ENCODE results near the gene FN3K.

FN3K gene

DNA sequence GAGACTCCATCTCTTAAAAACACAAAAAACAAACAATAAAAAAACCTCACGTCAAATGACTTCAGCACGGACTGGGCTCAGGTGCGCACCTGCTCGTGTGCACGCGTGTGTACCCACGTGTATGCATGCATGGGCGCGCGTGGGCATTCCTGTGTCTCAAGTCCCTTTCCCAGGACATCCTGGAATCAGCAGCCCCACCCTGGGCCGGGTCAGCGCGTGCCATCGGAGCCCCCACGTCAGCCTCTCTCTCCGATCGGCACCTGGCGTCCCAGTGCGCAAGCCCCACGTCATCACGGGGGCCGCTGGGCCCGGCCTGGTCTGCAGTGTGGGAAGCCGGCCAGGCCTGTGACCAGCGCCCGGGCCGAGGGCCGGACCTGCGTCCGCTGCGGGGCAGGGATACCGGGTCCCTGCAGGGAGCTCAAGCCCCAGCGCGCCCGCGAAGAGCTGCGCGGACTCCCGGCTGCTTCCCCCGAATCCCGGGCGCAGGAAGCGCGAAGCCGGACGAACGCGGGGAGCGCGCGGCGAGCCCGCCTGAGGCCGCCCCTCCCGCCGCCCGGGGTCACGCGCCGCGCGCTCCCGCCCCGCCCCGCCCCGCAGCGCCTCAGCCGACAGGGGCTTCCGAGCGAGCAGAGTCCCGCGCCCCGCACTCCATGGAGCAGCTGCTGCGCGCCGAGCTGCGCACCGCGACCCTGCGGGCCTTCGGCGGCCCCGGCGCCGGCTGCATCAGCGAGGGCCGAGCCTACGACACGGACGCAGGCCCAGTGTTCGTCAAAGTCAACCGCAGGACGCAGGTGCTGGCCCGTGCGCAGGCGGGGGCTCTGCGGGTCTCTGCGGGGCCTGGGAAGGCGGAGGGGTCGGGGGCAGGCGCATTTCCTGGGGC lies at the start of gene FN3K:
Gene FN3K, plus strand, starts transcription at position 629 of the 880 bp plus-strand sequence. Its CDS starts 22 bp downstream, at position 651.
- peak within 1 kb of the TSS; percentile 75 to 79 for H3K9ac ChIP-seq (ENCODE audit: low read length in 2 of 2)
- H3K36me3 ChIP-seq (ENCODE audit: control insufficient read depth in 2 of 2, insufficient read depth in 2 of 2, low read length in 2 of 2) = peaks cover 4 to 13% of the 10 kb centered on the region in 2 donors
- peak within 1 kb of the TSS; percentile 84 to 85 for H3K4me3 ChIP-seq (ENCODE audit: low read length in 2 of 2)
- no peaks in the 10 kb centered on the region for H3K9me3 ChIP-seq (ENCODE audit: control insufficient read depth in 2 of 2, low read length in 2 of 2)
- H3K27me3 ChIP-seq (ENCODE audit: control insufficient read depth in 1 of 2, insufficient read depth in 2 of 2, low read length in 2 of 2) = no peaks in the 10 kb centered on the region
- H3K4me1 ChIP-seq (ENCODE audit: control insufficient read depth, insufficient read depth, low read length) = peaks cover 14% of the 10 kb centered on the region
- peak within 1 kb of the TSS; percentile 67 for H3K27ac ChIP-seq (ENCODE audit: low read length)

DNA sequence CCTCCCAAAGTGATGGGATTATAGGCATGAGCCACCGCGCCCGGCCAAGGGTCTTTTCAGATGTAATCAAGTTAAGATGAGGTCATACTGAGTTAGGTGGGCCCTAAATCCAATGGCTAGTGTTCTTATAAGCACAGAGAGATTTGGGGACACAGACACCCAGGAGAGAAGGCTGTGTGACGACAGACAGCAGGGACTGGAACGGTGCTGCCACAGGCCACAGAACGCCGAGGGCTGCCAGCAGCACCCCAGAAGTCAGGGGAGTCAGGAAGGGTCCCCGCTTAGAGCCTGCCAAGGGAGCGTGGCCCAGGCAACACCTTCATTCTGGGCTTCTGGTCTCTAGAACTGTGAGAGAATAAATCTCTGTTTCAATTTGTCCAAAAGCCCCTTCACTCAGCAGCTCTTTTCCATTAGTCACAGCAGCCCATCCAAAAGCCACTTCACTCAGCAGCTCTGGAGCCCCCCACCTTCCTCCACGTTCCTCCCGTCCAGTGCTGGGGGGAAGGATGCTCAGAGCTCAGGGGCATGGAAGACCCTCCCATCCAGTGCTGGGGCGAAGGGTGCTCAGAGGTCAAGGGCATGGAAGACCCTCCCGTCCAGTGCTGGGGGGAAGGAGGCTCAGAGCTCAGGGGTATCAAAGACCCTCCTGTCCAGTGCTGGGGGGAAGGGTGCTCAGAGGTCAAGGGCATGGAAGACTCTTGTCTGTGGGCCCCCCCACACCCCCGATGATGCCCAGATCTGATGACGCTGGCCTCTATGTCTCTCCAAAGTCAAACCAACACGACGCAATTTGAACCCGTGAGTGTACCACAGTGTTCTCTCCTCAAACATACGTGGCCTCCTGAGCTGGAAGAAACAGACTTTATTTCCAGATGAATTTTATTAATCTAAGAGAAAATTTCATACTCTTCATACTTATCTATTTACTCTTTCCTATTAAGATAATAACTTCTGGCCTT lies 48.8 kb upstream of the FN3K start:
- H3K27ac ChIP-seq (ENCODE audit: low read length) = no peak overlapping the region
- H3K4me3 ChIP-seq (ENCODE audit: low read length in 2 of 2) = no peak overlapping the region
- no peak overlapping the region for H3K9ac ChIP-seq (ENCODE audit: low read length in 2 of 2)
- no peaks in the 10 kb centered on the region for H3K4me1 ChIP-seq (ENCODE audit: control insufficient read depth, insufficient read depth, low read length)
- no peaks in the 10 kb centered on the region for H3K9me3 ChIP-seq (ENCODE audit: control insufficient read depth in 2 of 2, low read length in 2 of 2)
- H3K27me3 ChIP-seq (ENCODE audit: control insufficient read depth in 1 of 2, insufficient read depth in 2 of 2, low read length in 2 of 2) = no peaks in the 10 kb centered on the region
- H3K36me3 ChIP-seq (ENCODE audit: control insufficient read depth in 2 of 2, insufficient read depth in 2 of 2, low read length in 2 of 2) = peaks cover 2 to 4% of the 10 kb centered on the region in 2 donors

DNA sequence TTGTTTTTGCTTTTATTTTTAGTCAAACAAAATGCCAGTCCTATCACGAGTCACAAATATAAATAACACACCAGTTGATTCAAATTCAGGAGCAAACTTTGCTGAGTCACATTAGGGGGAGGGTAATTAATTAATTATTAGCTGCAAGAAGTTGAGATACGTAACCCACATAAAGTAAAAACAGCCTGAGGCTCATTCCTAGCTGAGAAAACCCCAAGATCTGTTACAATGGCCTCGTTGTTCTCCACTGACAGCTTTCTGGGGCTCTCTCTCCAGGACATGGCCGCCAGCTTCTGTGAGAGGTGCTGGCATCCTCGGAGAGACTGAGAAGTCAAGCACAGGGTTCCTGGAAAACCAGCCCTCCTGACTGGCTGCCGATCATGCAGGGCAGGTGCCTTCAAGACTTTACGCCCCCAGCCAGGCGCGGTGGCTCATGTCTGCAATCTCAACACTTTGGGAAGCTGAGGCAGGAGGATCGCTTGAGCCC lies 48.0 kb upstream of the FN3K start:
- no peaks in the 10 kb centered on the region for H3K9me3 ChIP-seq (ENCODE audit: control insufficient read depth in 2 of 2, low read length in 2 of 2)
- no peak overlapping the region for H3K9ac ChIP-seq (ENCODE audit: low read length in 2 of 2)
- H3K4me3 ChIP-seq (ENCODE audit: low read length in 2 of 2) = no peak overlapping the region
- H3K36me3 ChIP-seq (ENCODE audit: control insufficient read depth in 2 of 2, insufficient read depth in 2 of 2, low read length in 2 of 2) = peaks cover 2 to 4% of the 10 kb centered on the region in 2 donors
- no peaks in the 10 kb centered on the region for H3K27me3 ChIP-seq (ENCODE audit: control insufficient read depth in 1 of 2, insufficient read depth in 2 of 2, low read length in 2 of 2)
- no peak overlapping the region for H3K27ac ChIP-seq (ENCODE audit: low read length)
- H3K4me1 ChIP-seq (ENCODE audit: control insufficient read depth, insufficient read depth, low read length) = no peaks in the 10 kb centered on the region

DNA sequence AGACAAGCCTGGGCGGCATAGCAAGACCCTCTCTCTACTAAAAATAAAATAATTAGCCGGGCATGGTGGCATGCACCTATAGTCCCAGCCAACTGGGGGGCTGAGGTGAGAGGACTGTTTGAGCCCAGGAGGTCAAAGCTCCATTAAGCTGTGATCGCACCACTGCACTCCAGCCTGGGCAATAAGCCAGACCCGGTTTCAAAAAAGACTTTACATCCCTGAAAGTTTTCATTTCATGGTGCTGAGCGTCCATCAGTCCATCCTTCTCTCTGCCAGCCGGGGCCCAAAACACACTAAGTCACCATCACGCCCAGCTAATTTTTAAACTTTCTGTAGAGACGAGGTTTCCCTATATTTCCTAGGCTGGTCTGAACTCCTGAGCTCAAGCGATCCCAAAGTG lies 47.5 kb upstream of the FN3K start:
- Histone ChIP-seq H3K4me1 (ENCODE audit: control insufficient read depth, insufficient read depth, low read length) (no peaks in the 10 kb centered on the region), H3K27me3 (ENCODE audit: control insufficient read depth in 1 of 2, insufficient read depth in 2 of 2, low read length in 2 of 2) (no peaks in the 10 kb centered on the region), H3K9ac (ENCODE audit: low read length in 2 of 2) (no peak overlapping the region), H3K36me3 (ENCODE audit: control insufficient read depth in 2 of 2, insufficient read depth in 2 of 2, low read length in 2 of 2) (peaks cover 2 to 4% of the 10 kb centered on the region in 2 donors), H3K4me3 (ENCODE audit: low read length in 2 of 2) (no peak overlapping the region), H3K9me3 (ENCODE audit: control insufficient read depth in 2 of 2, low read length in 2 of 2) (no peaks in the 10 kb centered on the region), H3K27ac (ENCODE audit: low read length) (no peak overlapping the region)

DNA sequence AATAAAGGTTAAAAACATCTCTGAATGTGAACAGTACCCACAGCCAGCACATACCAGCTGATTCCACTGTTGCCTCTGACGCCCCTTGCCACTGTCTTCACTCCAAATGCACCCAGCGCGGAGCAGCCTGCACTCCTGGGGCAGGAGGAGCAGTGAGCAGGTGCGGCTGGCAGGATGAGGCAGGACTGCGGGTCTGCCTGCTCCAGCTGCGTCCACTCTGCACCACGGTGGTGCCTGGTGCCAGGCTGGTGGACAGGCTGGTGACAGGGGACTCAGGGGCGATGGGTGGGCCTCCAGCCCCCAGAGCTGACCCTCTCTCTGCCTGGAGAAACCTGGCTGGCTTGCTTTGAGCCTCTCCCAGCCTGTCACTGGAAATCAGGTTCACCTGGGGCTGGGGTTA lies 46.3 kb upstream of the FN3K start:
- H3K27ac ChIP-seq (ENCODE audit: low read length) = no peak overlapping the region
- peaks cover 2 to 4% of the 10 kb centered on the region in 2 donors for H3K36me3 ChIP-seq (ENCODE audit: control insufficient read depth in 2 of 2, insufficient read depth in 2 of 2, low read length in 2 of 2)
- H3K9me3 ChIP-seq (ENCODE audit: control insufficient read depth in 2 of 2, low read length in 2 of 2) = peaks cover 0 to under 1% of the 10 kb centered on the region in 2 donors
- H3K4me3 ChIP-seq (ENCODE audit: low read length in 2 of 2) = no peak overlapping the region
- peaks cover 2% of the 10 kb centered on the region for H3K4me1 ChIP-seq (ENCODE audit: control insufficient read depth, insufficient read depth, low read length)
- no peaks in the 10 kb centered on the region for H3K27me3 ChIP-seq (ENCODE audit: control insufficient read depth in 1 of 2, insufficient read depth in 2 of 2, low read length in 2 of 2)
- no peak overlapping the region for H3K9ac ChIP-seq (ENCODE audit: low read length in 2 of 2)

DNA sequence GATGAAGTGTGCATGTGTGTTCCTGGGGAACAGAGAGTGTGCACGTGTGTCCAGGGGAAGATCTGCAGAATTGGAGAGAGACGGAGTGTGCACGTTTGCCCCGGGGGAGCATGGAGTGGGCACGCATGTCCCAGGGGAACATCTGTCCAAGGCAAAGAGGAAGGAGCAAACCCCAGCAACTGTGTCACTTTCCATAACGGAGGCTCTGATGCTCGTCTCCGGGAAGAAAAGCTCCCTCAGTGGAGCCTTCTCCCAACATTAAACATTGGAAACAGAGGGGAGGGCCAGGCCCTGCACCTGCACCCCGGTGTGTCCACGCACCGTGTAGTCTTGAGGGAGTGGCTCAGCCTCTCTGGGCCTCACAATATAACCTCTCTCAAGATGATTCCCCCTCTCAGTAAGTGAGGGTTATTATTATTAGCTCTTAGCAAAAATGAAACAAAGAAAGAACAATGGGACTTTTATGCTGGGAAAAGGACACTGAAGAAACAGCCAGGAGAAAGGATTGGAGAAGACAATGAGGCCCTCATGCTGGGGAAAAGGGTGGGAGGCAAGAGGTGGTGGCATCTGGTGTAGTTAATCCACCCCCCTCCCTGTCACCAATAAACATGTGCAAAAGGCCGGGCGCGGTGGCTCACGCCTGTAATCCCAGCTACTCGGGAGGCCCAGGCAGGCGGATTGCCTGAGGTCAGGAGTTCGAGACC lies 44.5 kb upstream of the FN3K start:
- Histone ChIP-seq H3K27ac (ENCODE audit: low read length) (no peak overlapping the region), H3K36me3 (ENCODE audit: control insufficient read depth in 2 of 2, insufficient read depth in 2 of 2, low read length in 2 of 2) (peaks cover 0 to 2% of the 10 kb centered on the region in 2 donors), H3K9me3 (ENCODE audit: control insufficient read depth in 2 of 2, low read length in 2 of 2) (peaks cover 0 to 4% of the 10 kb centered on the region in 2 donors), H3K4me1 (ENCODE audit: control insufficient read depth, insufficient read depth, low read length) (peaks cover 2% of the 10 kb centered on the region), H3K9ac (ENCODE audit: low read length in 2 of 2) (no peak overlapping the region), H3K27me3 (ENCODE audit: control insufficient read depth in 1 of 2, insufficient read depth in 2 of 2, low read length in 2 of 2) (no peaks in the 10 kb centered on the region), H3K4me3 (ENCODE audit: low read length in 2 of 2) (no peak overlapping the region)

DNA sequence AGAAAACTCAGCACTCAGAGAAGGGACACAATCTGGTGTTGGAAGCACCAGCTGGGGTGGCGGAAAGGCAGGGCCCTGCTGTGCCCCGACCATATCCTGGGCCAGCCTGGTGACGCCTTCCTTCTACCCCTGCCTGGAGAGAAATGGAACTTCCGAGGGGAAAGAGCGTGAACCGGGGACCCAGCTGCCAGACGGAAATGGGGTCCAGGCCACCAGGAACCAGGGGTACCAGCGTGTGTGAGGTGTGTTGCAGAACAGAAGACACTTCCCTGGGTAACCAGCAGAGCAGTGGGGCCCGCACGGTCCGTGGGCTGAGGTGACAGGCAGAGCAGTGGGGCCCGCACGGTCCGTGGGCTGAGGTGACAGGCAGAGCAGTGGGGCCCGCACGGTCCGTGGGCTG lies 43.7 kb upstream of the FN3K start:
- H3K36me3 ChIP-seq (ENCODE audit: control insufficient read depth in 2 of 2, insufficient read depth in 2 of 2, low read length in 2 of 2) = peaks cover 0 to 2% of the 10 kb centered on the region in 2 donors
- H3K27me3 ChIP-seq (ENCODE audit: control insufficient read depth in 1 of 2, insufficient read depth in 2 of 2, low read length in 2 of 2) = no peaks in the 10 kb centered on the region
- H3K9ac ChIP-seq (ENCODE audit: low read length in 2 of 2) = no peak overlapping the region
- no peak overlapping the region for H3K27ac ChIP-seq (ENCODE audit: low read length)
- H3K4me3 ChIP-seq (ENCODE audit: low read length in 2 of 2) = no peak overlapping the region
- H3K9me3 ChIP-seq (ENCODE audit: control insufficient read depth in 2 of 2, low read length in 2 of 2) = peaks cover 0 to 4% of the 10 kb centered on the region in 2 donors
- H3K4me1 ChIP-seq (ENCODE audit: control insufficient read depth, insufficient read depth, low read length) = peaks cover 2% of the 10 kb centered on the region

DNA sequence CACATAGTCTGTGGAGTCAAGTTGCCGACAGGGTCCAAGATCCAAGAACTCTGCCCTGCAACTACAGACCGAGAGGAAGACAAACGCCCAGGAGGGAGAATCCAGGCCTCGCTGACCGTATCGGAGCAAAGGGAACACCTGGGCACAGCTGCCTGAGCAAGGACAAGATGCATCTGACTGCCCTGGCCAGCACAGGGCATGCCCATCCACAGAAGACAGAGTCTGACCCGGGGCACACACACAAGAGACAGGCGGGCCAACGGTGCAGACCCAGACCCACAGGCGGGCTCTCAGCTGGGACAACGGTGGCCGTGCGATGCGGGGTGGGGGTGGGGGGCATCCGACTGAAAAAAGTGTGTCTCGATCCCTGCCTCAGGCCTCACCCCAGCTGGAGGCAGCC lies 43.1 kb upstream of the FN3K start:
- Histone ChIP-seq H3K27me3 (ENCODE audit: control insufficient read depth in 1 of 2, insufficient read depth in 2 of 2, low read length in 2 of 2) (no peaks in the 10 kb centered on the region), H3K27ac (ENCODE audit: low read length) (no peak overlapping the region), H3K36me3 (ENCODE audit: control insufficient read depth in 2 of 2, insufficient read depth in 2 of 2, low read length in 2 of 2) (peaks cover 0 to 2% of the 10 kb centered on the region in 2 donors), H3K4me1 (ENCODE audit: control insufficient read depth, insufficient read depth, low read length) (peaks cover 8% of the 10 kb centered on the region), H3K9ac (ENCODE audit: low read length in 2 of 2) (no peak overlapping the region), H3K4me3 (ENCODE audit: low read length in 2 of 2) (no peak overlapping the region), H3K9me3 (ENCODE audit: control insufficient read depth in 2 of 2, low read length in 2 of 2) (peaks cover 0 to 4% of the 10 kb centered on the region in 2 donors)

DNA sequence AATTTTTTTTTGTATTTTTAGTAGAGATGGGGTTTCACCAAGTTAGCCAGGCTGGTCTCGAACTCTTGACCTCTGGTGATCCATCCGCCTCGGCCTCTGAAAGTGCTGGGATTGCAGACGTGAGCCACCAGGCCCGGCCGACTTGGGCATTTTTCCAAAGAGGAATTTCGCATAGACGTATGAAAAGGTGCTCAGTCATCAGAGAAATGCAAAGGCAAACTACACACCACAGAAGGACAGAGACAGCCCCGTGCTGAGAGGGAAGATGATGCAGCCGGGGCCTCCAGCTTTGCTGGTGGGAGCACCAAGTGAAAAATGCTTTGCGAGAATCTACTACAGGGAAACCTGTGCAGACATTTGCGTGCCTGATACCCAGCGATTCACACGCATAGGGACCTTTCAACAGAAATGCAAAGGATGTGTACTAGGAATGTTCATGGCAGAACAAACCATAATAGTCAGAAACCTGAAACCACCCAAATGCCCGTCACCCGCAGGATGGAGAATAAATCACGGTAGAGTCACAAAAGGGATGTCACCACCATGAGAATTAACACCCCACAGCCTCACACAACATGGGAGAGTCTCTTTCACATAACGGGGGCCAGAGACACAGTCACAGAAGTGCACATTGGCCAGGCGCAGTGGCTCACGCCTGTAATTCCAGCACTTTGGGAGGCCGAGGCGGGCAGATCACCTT lies 42.1 kb upstream of the FN3K start:
- Histone ChIP-seq H3K27ac (ENCODE audit: low read length) (no peak overlapping the region), H3K4me1 (ENCODE audit: control insufficient read depth, insufficient read depth, low read length) (peaks cover 13% of the 10 kb centered on the region), H3K9me3 (ENCODE audit: control insufficient read depth in 2 of 2, low read length in 2 of 2) (peaks cover 0 to 4% of the 10 kb centered on the region in 2 donors), H3K4me3 (ENCODE audit: low read length in 2 of 2) (no peak overlapping the region), H3K36me3 (ENCODE audit: control insufficient read depth in 2 of 2, insufficient read depth in 2 of 2, low read length in 2 of 2) (peaks cover 0 to 2% of the 10 kb centered on the region in 2 donors), H3K27me3 (ENCODE audit: control insufficient read depth in 1 of 2, insufficient read depth in 2 of 2, low read length in 2 of 2) (no peaks in the 10 kb centered on the region), H3K9ac (ENCODE audit: low read length in 2 of 2) (no peak overlapping the region)
